Endothelial cell of umbilical vein (primary cell): ENCODE results near the gene TSPAN9. TPM values are rescaled to one million over a fixed set of nuclear protein-coding genes. Genes with fewer than 3 reads are reported as not detected.

Experiments
- BruUV-seq: library from RNA; stranded (reverse); fragments of 400-500 nt; replicated peaks from 2 replicates; lab custom pipeline; 2021; lab: Mats Ljungman, UMichigan
- CTCF ChIA-PET: fragments of 300-600, 350-600 bp; sonication (Branson Sonifier 250); formaldehyde crosslinking; loops from one replicate; lab custom pipeline; 2021; ENCODE audit warnings: antibody characterized with exemption, inconsistent platforms; lab: Charles Lee
- POLR2A ChIA-PET: fragments of 300-600, 350-600 bp; sonication (Branson Sonifier 250); formaldehyde crosslinking; loops from one replicate; lab custom pipeline; 2021; ENCODE audit warnings: antibody characterized with exemption, inconsistent platforms; lab: Charles Lee
- DNase-seq: peaks from one replicate; pipeline ENCODE4 v3.0.0-alpha.2; 2011; ENCODE audit warnings: low read depth, low spot score
- FAIRE-seq: peaks from 2 replicates; lab custom pipeline; 2011; peaks lifted over from hg19 to GRCh38; lab: Jason Lieb, UNC
- H2AFZ ChIP-seq: 2 replicates; pipeline ENCODE4 v1.6.0; 2012; ENCODE audit warnings: low read depth, low read length, control low read depth, inconsistent platforms
- H3K27ac ChIP-seq: 2 replicates; pipeline ENCODE4 v1.5.1; 2011; ENCODE audit warnings: low read depth, mild to moderate bottlenecking, control low read depth, low read length, moderate library complexity; ENCODE audit not compliant: insufficient read depth
- H3K27me3 ChIP-seq, 2 experiments: 2 replicates each; pipeline versions ENCODE4 v1.6.0 to v1.6.1; 2011; ENCODE audit warnings: low read length in 2 of 2, mixed read lengths in 1 of 2; ENCODE audit not compliant: control insufficient read depth in 2 of 2, insufficient read depth in 2 of 2
- H3K36me3 ChIP-seq, 2 experiments: 2 replicates in 1 of 2; 3 replicates in 1 of 2; pipeline ENCODE4 v1.5.1; 2011; ENCODE audit warnings: low read length in 2 of 2, mild to moderate bottlenecking in 1 of 2, moderate library complexity in 1 of 2; ENCODE audit not compliant: control insufficient read depth in 2 of 2, insufficient read depth in 2 of 2; ENCODE audit errors: extremely low read depth in 1 of 2
- H3K4me1 ChIP-seq: 3 replicates; pipeline ENCODE4 v1.5.1; 2011; ENCODE audit warnings: mild to moderate bottlenecking, low read length; ENCODE audit not compliant: control insufficient read depth, insufficient read depth; ENCODE audit errors: extremely low read depth
- H3K4me2 ChIP-seq: 2 replicates; pipeline ENCODE4 v1.6.1; 2011; ENCODE audit warnings: low read length, control low read depth, mixed read lengths; ENCODE audit not compliant: insufficient read depth
- H3K4me3 ChIP-seq, 3 experiments: fragments of 200-600 bp in 1 of 3; sonication (generic), shearing (Covaris generic) in 1 of 3; replicated peaks in 1 of 3; 2 replicates each; pipeline ENCODE4 v1.5.1; 2011 to 2016; ENCODE audit warnings: control low read depth in 3 of 3, low read length in 3 of 3, mild to moderate bottlenecking in 2 of 3, inconsistent platforms in 1 of 3, low read depth in 1 of 3, moderate library complexity in 1 of 3; ENCODE audit not compliant: insufficient read depth in 1 of 3
- H3K79me2 ChIP-seq: 2 replicates; pipeline ENCODE4 v1.6.0; 2012; ENCODE audit warnings: low read length, inconsistent platforms; ENCODE audit not compliant: control insufficient read depth, insufficient read depth
- H3K9ac ChIP-seq: replicated peaks from 2 replicates; pipeline ENCODE3; 2011; ENCODE audit warnings: low read length, control low read depth; ENCODE audit not compliant: insufficient read depth; ENCODE audit errors: extremely low read depth
- H3K9me1 ChIP-seq: replicated peaks from 3 replicates; pipeline ENCODE4 v1.6.0; 2011; ENCODE audit warnings: mild to moderate bottlenecking, low read length; ENCODE audit not compliant: control insufficient read depth, insufficient read depth; ENCODE audit errors: extremely low read depth
- H3K9me3 ChIP-seq: replicated peaks from 2 replicates; pipeline ENCODE4 v1.5.1; 2012; ENCODE audit warnings: low read length, inconsistent platforms; ENCODE audit not compliant: control insufficient read depth, insufficient read depth
- H4K20me1 ChIP-seq: replicated peaks from 2 replicates; pipeline ENCODE3; 2011; ENCODE audit warnings: mild to moderate bottlenecking, low read length; ENCODE audit not compliant: control insufficient read depth, insufficient read depth; ENCODE audit errors: extremely low read depth
- CTCF ChIP-seq, 2 donors: IDR thresholded peaks; 1 replicate in 1 of 2; 2 replicates in 1 of 2; pipeline ENCODE4 v1.5.1; 2011; ENCODE audit warnings: low read length in 2 of 2, mild to moderate bottlenecking in 2 of 2, moderate library complexity in 2 of 2, control low read depth in 1 of 2, inconsistent platforms in 1 of 2, low read depth in 1 of 2; ENCODE audit not compliant: insufficient read depth in 1 of 2; ENCODE audit errors: extremely low read depth in 1 of 2
- EZH2 ChIP-seq: IDR thresholded peaks from 2 replicates; pipeline ENCODE4 v1.6.1; 2012; ENCODE audit warnings: borderline replicate concordance, low read depth, mild to moderate bottlenecking, moderate library complexity, low read length, inconsistent platforms; ENCODE audit not compliant: severe bottlenecking
- FOS ChIP-seq: IDR thresholded peaks from 2 replicates; pipeline ENCODE4 v1.6.1; 2011; ENCODE audit warnings: mild to moderate bottlenecking, low read length, moderate library complexity, borderline replicate concordance; ENCODE audit not compliant: insufficient read depth
- GATA2 ChIP-seq: IDR thresholded peaks from 2 replicates; pipeline ENCODE4 v1.7.0; 2011; ENCODE audit warnings: low read depth, mild to moderate bottlenecking, moderate library complexity, mixed read lengths, low read length; ENCODE audit not compliant: insufficient read length, insufficient read depth
- JUN ChIP-seq: IDR thresholded peaks from 2 replicates; pipeline ENCODE4 v1.6.1; 2011; ENCODE audit warnings: borderline replicate concordance, low read depth; ENCODE audit not compliant: insufficient read length, insufficient read depth
- MAX ChIP-seq: IDR thresholded peaks from 2 replicates; pipeline ENCODE4 v1.6.1; 2011; ENCODE audit not compliant: insufficient read depth, insufficient read length
- MYC ChIP-seq: IDR thresholded peaks from one replicate; pipeline ENCODE4 v1.6.1; 2011; ENCODE audit warnings: mild to moderate bottlenecking, low read depth, low read length
- POLR2A ChIP-seq: IDR thresholded peaks from 2 replicates; pipeline ENCODE4 v1.6.1; 2012; ENCODE audit warnings: low read depth, mild to moderate bottlenecking, control low read depth, low read length
- POLR2AphosphoS5 ChIP-seq: IDR thresholded peaks from 2 replicates; pipeline ENCODE4 v1.6.1; 2012; ENCODE audit warnings: low read depth, mild to moderate bottlenecking, control low read depth, low read length, moderate library complexity; ENCODE audit not compliant: insufficient read depth
- dilution Hi-C: fragments of 300-500 bp; cut with MboI; formaldehyde crosslinking; loops from one replicate; pipeline ENCODE4 v1.15.0; 2019; ENCODE audit warnings: low sequenced_read_pairs; ENCODE audit not compliant: extremely low pct_ligation_motif_present
- intact Hi-C: fragments of 100-400 bp; cut with micrococcal nuclease; formaldehyde crosslinking; loops from one replicate; pipeline ENCODE4 v1.10.0; 2022
- polyA plus RNA-seq, 4 experiments: library from polyadenylated mRNA; depleted of rRNA in 3 of 4; stranded (reverse) in 3 of 4; unstranded in 1 of 4; fragments of >200 nt; gene quantifications; 2 replicates each; pipeline versions ENCODE4 v1.2.1 to v1.2.3, GENCODE V29; 2011 to 2012; ENCODE audit warnings: missing spikeins in 1 of 4
- total RNA-seq: library from RNA; stranded (reverse); gene quantifications from 2 replicates; pipeline ENCODE4 v1.2.3, GENCODE V29; 2021

The TSPAN9 gene
- total and polyA plus RNA-seq, 2 donors (not counting 3 experiments of a cell fraction or from before 2014, with no cell fraction given): 43.3 to 66.8 TPM

- Histone ChIP-seq H4K20me1 (no peaks in the 10 kb centered on the region), H3K9ac (peak overlapping the region; percentile 65), H3K4me3 (no peak overlapping the region), H3K4me1 (peaks cover 29% of the 10 kb centered on the region), H3K27ac (peak overlapping the region; percentile 65), H3K4me2 (peak overlapping the region; percentile 5), H3K79me2 (no peaks in the 10 kb centered on the region), H3K36me3 (no peaks in the 10 kb centered on the region), H3K9me1 (no peaks in the 10 kb centered on the region), H3K27me3 (no peaks in the 10 kb centered on the region), H2AFZ (no peak overlapping the region), H3K9me3 (no peaks in the 10 kb centered on the region)
- DNase-seq (peak; percentile 88), FAIRE-seq (peak; percentile 99)
- no TSS peak for BruUV-seq
- TF ChIP-seq GATA2 (peak; percentile 82), FOS (peak; percentile 28), CTCF (IDR thresholded peaks at IDR 0.05; ENCODE audit: extremely low read depth in 1 of 2, insufficient read depth in 1 of 2, low read depth in 1 of 2, low read length in 2 of 2) (peak in 1 of 2 donors; percentile 4), POLR2AphosphoS5 (peak; percentile 59), JUN (no peak), MAX (no peak), EZH2 (no peak), POLR2A (no peak), MYC (no peak)
- CTCF ChIA-PET: interaction anchor here (0.8 to 3.0 kb wide), 12 partner anchors 12 to 145 kb away, joined by 3 to 28 read pairs (median 4); no protein-coding TSS in a partner anchor
- dilution Hi-C loops (no loop called here), intact Hi-C loops (loop anchor here (5.0 kb wide), 4 partner anchors 59 to 146 kb away; no protein-coding TSS in a partner anchor)
- POLR2A ChIA-PET: no interaction called here
Observed at GRCh38 chr12:3218228-3219171, 141.3 kb downstream of the TSPAN9 start.
